GM18520 (cell line): ENCODE measurements around the gene PPM1J.

ENCODE experiments used
- ATAC-seq: cut with Tn5 transposase; IDR thresholded peaks from one replicate; pipeline ENCODE4 v1.9.1; 2021; ENCODE audit not compliant: unreplicated experiment

The PPM1J gene

GRCh38 chr1:112692681-112693080 lies 22.5 kb downstream of the PPM1J start:
- no peak for ATAC-seq

GRCh38 chr1:112689842-112690237 lies 25.3 kb downstream of the PPM1J start:
- ATAC-seq = no peak

GRCh38 chr1:112689196-112689841 lies 25.8 kb downstream of the PPM1J start:
- no peak for ATAC-seq

- ATAC-seq = no peak
Measured at GRCh38 chr1:112688781-112689193, 26.3 kb downstream of the PPM1J start.

GRCh38 chr1:112687785-112688496 lies 27.2 kb downstream of the PPM1J start:
- ATAC-seq = no peak

- ATAC-seq = no peak
Measured at GRCh38 chr1:112687361-112687760, 27.8 kb downstream of the PPM1J start.

- no peak for ATAC-seq
Measured at GRCh38 chr1:112686835-112687234, 28.3 kb downstream of the PPM1J start.

GRCh38 chr1:112686417-112686816 lies 28.7 kb downstream of the PPM1J start:
- no peak for ATAC-seq

- no peak for ATAC-seq
Measured at GRCh38 chr1:112685913-112686312, 29.2 kb downstream of the PPM1J start.

- no peak for ATAC-seq
Measured at GRCh38 chr1:112678605-112679004, 36.5 kb downstream of the PPM1J start.

- ATAC-seq = no peak
Measured at GRCh38 chr1:112677501-112677900, 37.6 kb downstream of the PPM1J start.

GRCh38 chr1:112676543-112676942 lies 38.6 kb downstream of the PPM1J start:
- ATAC-seq = no peak

- no peak for ATAC-seq
Measured at GRCh38 chr1:112675728-112676381, 39.3 kb downstream of the PPM1J start.

- no peak for ATAC-seq
Measured at GRCh38 chr1:112674986-112675727, 40.0 kb downstream of the PPM1J start.

- no peak for ATAC-seq
Measured at GRCh38 chr1:112674440-112674985, 40.6 kb downstream of the PPM1J start, which contains the start of gene MOV10. Gene MOV10, plus strand, starts transcription at chr1:112674659. Its CDS starts 254 bp downstream, at chr1:112674913.

- no peak for ATAC-seq
Measured at GRCh38 chr1:112673592-112674439, 41.3 kb downstream of the PPM1J start.

GRCh38 chr1:112672842-112673241 lies 42.3 kb downstream of the PPM1J start:
- ATAC-seq = no peak

- ATAC-seq = no peak
Measured at GRCh38 chr1:112672009-112672408, 43.1 kb downstream of the PPM1J start.

- no peak for ATAC-seq
Measured at GRCh38 chr1:112666946-112667345, 48.2 kb downstream of the PPM1J start.

- ATAC-seq = no peak
Measured at GRCh38 chr1:112665857-112666256, 49.3 kb downstream of the PPM1J start.
